Effector memory CD4-positive, alpha-beta T cell (primary cell): ENCODE results near the gene NOTCH2.
"Not testable (repeated sequence)": the region's sequence is repeated elsewhere in the genome, so short reads cannot be mapped to it uniquely, and the experiment has no call there.

Experiments used
- DNase-seq, 3 donors: peaks; one replicate each; pipeline ENCODE4 v3.0.0-alpha.2; 2020
- H3K27ac ChIP-seq: 2 replicates; pipeline ENCODE4 v1.7.0; 2013; ENCODE audit warnings: mild to moderate bottlenecking, low read length, moderate library complexity; ENCODE audit not compliant: insufficient read depth, poor library complexity, severe bottlenecking
- H3K27me3 ChIP-seq: replicated peaks from 2 replicates; pipeline ENCODE4 v1.7.0; 2013; ENCODE audit warnings: mild to moderate bottlenecking, low read length; ENCODE audit not compliant: insufficient read depth, control insufficient read depth, poor library complexity, severe bottlenecking
- H3K36me3 ChIP-seq: 2 replicates; pipeline ENCODE4 v1.7.0; 2013; ENCODE audit warnings: mild to moderate bottlenecking, low read length, moderate library complexity; ENCODE audit not compliant: control insufficient read depth, insufficient read depth
- H3K4me1 ChIP-seq: 2 replicates; pipeline ENCODE4 v1.7.0; 2013; ENCODE audit warnings: low read length, mild to moderate bottlenecking; ENCODE audit not compliant: control insufficient read depth, insufficient read depth, poor library complexity, severe bottlenecking
- H3K4me3 ChIP-seq: 2 replicates; pipeline ENCODE4 v1.7.0; 2013; ENCODE audit warnings: low read length, low read depth, mild to moderate bottlenecking; ENCODE audit not compliant: insufficient read depth, poor library complexity, severe bottlenecking
- H3K9me3 ChIP-seq: 2 replicates; pipeline ENCODE4 v1.7.0; 2013; ENCODE audit warnings: mild to moderate bottlenecking, low read length, moderate library complexity; ENCODE audit not compliant: control insufficient read depth

Gene NOTCH2

GRCh38 chr1:119975582-119976254 lies 93.7 kb downstream of the NOTCH2 start:
- not testable (repeated sequence) for H3K27me3 ChIP-seq, H3K9me3 ChIP-seq, DNase-seq, H3K27ac ChIP-seq, H3K4me3 ChIP-seq, H3K4me1 ChIP-seq, H3K36me3 ChIP-seq

DNA sequence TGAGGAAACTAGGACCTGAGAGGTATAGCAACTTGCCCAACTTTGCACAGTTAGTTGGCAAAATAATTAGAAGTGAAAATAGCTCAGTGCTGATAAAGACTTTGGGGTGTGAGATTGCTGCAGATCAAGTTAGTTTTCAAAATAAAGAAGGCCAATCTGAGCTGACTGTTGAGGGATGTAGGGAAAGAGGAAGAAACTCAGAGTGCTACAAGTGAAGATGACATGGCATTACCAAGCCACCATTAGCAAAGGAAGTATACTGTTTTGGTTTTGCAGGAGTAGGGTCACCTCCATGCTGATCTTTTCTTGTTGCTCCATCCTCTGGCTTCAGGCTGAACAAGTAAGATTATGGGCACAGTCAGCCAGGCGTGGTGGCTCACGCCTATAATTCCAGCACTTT lies 94.5 kb downstream of the NOTCH2 start:
- Histone ChIP-seq H3K27me3 (no peaks in the 10 kb centered on the region), H3K4me1 (no peaks in the 10 kb centered on the region), H3K27ac (no peak overlapping the region), H3K4me3 (no peak overlapping the region), H3K36me3 (peaks cover 10% of the 10 kb centered on the region), H3K9me3 (no peaks in the 10 kb centered on the region)
- DNase-seq = no peak

DNA sequence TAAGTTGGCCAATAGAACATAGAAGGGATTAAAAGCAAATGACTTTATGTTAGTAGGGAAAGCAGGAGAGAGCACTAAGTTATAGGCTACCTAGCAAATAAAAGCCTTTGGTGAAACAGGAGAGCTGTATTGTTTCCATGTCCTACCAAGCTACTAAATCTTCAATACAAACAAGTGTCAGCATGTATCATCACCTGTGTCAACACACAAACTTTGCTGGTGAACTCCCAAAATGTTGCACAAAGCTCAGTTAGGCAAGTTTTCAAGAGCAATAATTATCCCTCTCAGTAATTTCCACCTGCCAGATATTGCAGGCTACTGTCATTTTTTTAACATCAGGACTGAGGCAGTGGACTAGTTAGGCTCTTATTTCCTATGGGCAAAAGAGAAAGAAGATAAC lies 95.4 kb downstream of the NOTCH2 start:
- Histone ChIP-seq H3K27ac (no peak overlapping the region), H3K9me3 (no peaks in the 10 kb centered on the region)

DNA sequence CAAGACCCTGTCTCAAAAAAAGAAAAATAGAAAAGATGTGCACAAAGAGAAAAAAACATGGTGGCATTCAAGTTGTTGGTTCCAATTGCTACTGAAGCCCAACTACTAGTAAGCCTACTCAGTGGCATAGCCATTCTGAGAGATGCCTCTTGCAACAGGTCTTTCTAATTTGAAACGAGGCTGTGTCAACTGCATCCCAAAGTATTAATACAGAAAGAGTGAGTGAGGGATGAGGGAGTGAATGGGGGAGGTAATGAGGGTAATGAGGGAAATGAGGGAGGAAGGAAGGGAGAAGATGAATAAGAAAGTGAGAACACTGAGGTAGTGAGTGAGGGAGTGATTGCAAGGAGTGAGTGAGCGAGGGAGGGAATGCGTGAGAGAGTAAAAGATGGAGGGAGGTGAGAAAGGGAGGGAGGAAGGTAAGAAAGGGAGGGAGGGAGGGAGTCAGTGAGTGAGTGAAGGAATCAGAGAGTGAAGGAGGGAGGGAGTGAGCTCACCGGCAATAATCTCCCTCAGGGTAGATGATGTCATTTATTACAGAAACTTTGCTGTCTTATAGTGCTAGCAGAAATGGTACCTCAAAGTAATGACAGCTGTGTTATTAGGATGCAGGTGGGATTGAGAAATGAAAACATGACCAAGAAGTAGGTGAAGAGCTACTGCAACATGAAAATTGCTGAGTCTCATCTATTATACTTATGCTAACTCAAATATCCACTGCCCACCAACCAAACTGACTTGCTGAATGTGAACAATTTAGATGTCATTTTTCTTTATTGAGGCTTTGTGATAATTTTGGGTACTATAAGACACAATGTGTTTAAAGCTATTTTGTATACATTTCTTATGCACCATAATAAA lies 97.5 kb downstream of the NOTCH2 start:
- Histone ChIP-seq H3K27ac (no peak overlapping the region), H3K9me3 (no peaks in the 10 kb centered on the region), H3K36me3 (peaks cover 22% of the 10 kb centered on the region), H3K4me3 (no peak overlapping the region), H3K27me3 (no peaks in the 10 kb centered on the region), H3K4me1 (no peaks in the 10 kb centered on the region)
- no peak for DNase-seq

More for the DNA sequence above, 95.4 kb downstream of the NOTCH2 start:
- Histone ChIP-seq H3K4me1 (no peaks in the 10 kb centered on the region), H3K36me3 (peaks cover 11% of the 10 kb centered on the region), H3K4me3 (no peak overlapping the region), H3K27me3 (no peaks in the 10 kb centered on the region)
- no peak for DNase-seq

- Histone ChIP-seq H3K4me1 (no peaks in the 10 kb centered on the region), H3K27ac (no peak overlapping the region), H3K27me3 (no peaks in the 10 kb centered on the region), H3K36me3 (peaks cover 49% of the 10 kb centered on the region), H3K9me3 (no peaks in the 10 kb centered on the region), H3K4me3 (no peak overlapping the region)
- no peak for DNase-seq
Observed at GRCh38 chr1:119968601-119969000, 100.9 kb downstream of the NOTCH2 start.

GRCh38 chr1:119968068-119968492 lies 101.4 kb downstream of the NOTCH2 start:
- peak; percentile 20 to 53 (median 40) for DNase-seq
- no peaks in the 10 kb centered on the region for H3K27me3 ChIP-seq
- no peak overlapping the region for H3K4me3 ChIP-seq
- peaks cover 54% of the 10 kb centered on the region for H3K36me3 ChIP-seq
- H3K4me1 ChIP-seq = no peaks in the 10 kb centered on the region
- H3K27ac ChIP-seq = no peak overlapping the region
- H3K9me3 ChIP-seq = no peaks in the 10 kb centered on the region

GRCh38 chr1:119966681-119967080 lies 102.8 kb downstream of the NOTCH2 start:
- Histone ChIP-seq H3K4me1 (no peaks in the 10 kb centered on the region), H3K27ac (no peak overlapping the region), H3K27me3 (no peaks in the 10 kb centered on the region), H3K36me3 (peaks cover 54% of the 10 kb centered on the region), H3K9me3 (no peaks in the 10 kb centered on the region), H3K4me3 (no peak overlapping the region)
- no peak for DNase-seq

- Histone ChIP-seq H3K27ac (no peak overlapping the region), H3K9me3 (no peaks in the 10 kb centered on the region), H3K27me3 (no peaks in the 10 kb centered on the region), H3K36me3 (peaks cover 51% of the 10 kb centered on the region), H3K4me3 (no peak overlapping the region), H3K4me1 (no peaks in the 10 kb centered on the region)
- no peak for DNase-seq
Observed at GRCh38 chr1:119966020-119966419, 103.4 kb downstream of the NOTCH2 start.

DNA sequence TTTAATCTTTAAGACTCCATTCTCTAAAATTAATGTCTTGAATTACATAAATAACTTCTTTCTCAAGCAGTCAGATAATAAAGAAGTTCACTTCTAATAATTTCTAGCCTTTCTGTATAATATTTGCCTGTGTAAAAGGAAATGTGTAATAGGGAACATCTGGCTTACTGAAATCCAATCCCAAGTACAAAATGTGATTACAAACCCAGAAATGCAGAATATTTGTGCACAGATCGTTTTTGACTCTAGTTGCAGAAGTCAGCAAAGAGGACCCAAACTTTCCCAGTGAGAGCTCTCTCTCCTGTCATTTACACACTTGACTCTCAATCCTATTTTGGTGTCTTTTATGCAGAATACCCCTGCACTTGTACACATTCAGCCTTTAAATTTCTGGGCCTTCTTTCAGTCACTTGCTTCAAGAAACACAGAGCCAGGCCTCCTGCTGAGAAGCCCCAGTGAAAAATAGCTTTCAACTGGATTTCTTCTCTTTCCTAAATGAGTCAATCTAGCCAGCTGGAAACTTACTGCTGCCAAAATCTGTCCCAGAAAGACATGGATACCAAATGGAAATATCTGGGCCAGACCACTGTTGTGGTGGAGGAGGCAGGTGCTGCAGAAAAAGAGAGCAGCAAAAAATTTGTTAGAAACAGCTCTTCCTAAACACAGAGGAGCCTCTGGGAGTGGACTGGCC lies 104.6 kb downstream of the NOTCH2 start:
- no peak overlapping the region for H3K4me3 ChIP-seq
- no peak overlapping the region for H3K27ac ChIP-seq
- no peaks in the 10 kb centered on the region for H3K9me3 ChIP-seq
- DNase-seq = no peak
- no peaks in the 10 kb centered on the region for H3K4me1 ChIP-seq
- no peaks in the 10 kb centered on the region for H3K27me3 ChIP-seq
- H3K36me3 ChIP-seq = peaks cover 44% of the 10 kb centered on the region
